ENCODE results near the gene ZNF292. TPM values are rescaled to one million over a fixed set of nuclear protein-coding genes. Genes with fewer than 3 reads are reported as not detected.

The ZNF292 gene
- total RNA-seq, 1 donor from 2014 or later = 35.8 TPM

GRCh38 chr6:87209812-87210211 lies 54.4 kb downstream of the ZNF292 start:
- H3K4me3 ChIP-seq (ENCODE audit: low read depth, low read length) = no peak overlapping the region
- TF ChIP-seq, protein P1, sequence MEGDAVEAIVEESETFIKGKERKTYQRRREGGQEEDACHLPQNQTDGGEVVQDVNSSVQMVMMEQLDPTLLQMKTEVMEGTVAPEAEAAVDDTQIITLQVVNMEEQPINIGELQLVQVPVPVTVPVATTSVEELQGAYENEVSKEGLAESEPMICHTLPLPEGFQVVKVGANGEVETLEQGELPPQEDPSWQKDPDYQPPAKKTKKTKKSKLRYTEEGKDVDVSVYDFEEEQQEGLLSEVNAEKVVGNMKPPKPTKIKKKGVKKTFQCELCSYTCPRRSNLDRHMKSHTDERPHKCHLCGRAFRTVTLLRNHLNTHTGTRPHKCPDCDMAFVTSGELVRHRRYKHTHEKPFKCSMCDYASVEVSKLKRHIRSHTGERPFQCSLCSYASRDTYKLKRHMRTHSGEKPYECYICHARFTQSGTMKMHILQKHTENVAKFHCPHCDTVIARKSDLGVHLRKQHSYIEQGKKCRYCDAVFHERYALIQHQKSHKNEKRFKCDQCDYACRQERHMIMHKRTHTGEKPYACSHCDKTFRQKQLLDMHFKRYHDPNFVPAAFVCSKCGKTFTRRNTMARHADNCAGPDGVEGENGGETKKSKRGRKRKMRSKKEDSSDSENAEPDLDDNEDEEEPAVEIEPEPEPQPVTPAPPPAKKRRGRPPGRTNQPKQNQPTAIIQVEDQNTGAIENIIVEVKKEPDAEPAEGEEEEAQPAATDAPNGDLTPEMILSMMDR (IDR thresholded peaks at IDR 0.05; ENCODE audit: insufficient read depth, low read length, poor library complexity, severe bottlenecking) = no peak
- H3K27me3 ChIP-seq (ENCODE audit: control insufficient read depth, insufficient read depth, low read length) = no peaks in the 10 kb centered on the region
- H3K36me3 ChIP-seq (ENCODE audit: control insufficient read depth, insufficient read depth, low read length) = no peaks in the 10 kb centered on the region
- DNase-seq (ENCODE audit: low read depth) = no peak

DNA sequence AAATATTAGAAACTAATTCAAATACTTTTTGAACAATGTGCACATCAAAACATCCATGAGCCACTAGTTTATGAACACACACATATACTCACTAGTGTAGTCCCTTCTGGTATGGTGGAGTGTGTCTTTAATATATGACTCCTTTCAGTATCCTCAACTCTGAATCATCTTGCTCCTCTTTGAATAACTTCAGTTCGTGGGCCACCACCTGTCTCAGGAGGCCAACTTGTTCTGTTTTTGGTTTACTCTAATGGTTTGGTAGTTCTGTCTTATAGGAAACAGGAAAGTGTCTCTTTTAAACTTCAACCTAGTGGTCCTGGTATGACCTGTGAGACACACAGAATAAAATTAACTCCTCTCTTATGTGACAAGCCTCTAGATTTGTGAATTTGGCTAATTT lies 55.6 kb downstream of the ZNF292 start:
- Histone ChIP-seq H3K36me3 (ENCODE audit: control insufficient read depth, insufficient read depth, low read length) (no peaks in the 10 kb centered on the region), H3K27me3 (ENCODE audit: control insufficient read depth, insufficient read depth, low read length) (no peaks in the 10 kb centered on the region), H3K4me3 (ENCODE audit: low read depth, low read length) (no peak overlapping the region)
- TF ChIP-seq, protein P1 (IDR thresholded peaks at IDR 0.05; ENCODE audit: insufficient read depth, low read length, poor library complexity, severe bottlenecking) = no peak
- DNase-seq (ENCODE audit: low read depth) = no peak

GRCh38 chr6:87212596-87212995 lies 57.2 kb downstream of the ZNF292 start:
- DNase-seq (ENCODE audit: low read depth) = no peak
- H3K36me3 ChIP-seq (ENCODE audit: control insufficient read depth, insufficient read depth, low read length) = no peaks in the 10 kb centered on the region
- no peaks in the 10 kb centered on the region for H3K27me3 ChIP-seq (ENCODE audit: control insufficient read depth, insufficient read depth, low read length)
- H3K4me3 ChIP-seq (ENCODE audit: low read depth, low read length) = no peak overlapping the region
- TF ChIP-seq, protein P1 (IDR thresholded peaks at IDR 0.05; ENCODE audit: insufficient read depth, low read length, poor library complexity, severe bottlenecking) = no peak

- H3K4me3 ChIP-seq (ENCODE audit: low read depth, low read length) = no peak overlapping the region
- TF ChIP-seq, protein P1 (IDR thresholded peaks at IDR 0.05; ENCODE audit: insufficient read depth, low read length, poor library complexity, severe bottlenecking) = no peak
- H3K36me3 ChIP-seq (ENCODE audit: control insufficient read depth, insufficient read depth, low read length) = no peaks in the 10 kb centered on the region
- H3K27me3 ChIP-seq (ENCODE audit: control insufficient read depth, insufficient read depth, low read length) = no peaks in the 10 kb centered on the region
- DNase-seq (ENCODE audit: low read depth) = peak; percentile 7
Measured at GRCh38 chr6:87213364-87213763, 58.0 kb downstream of the ZNF292 start.

DNA sequence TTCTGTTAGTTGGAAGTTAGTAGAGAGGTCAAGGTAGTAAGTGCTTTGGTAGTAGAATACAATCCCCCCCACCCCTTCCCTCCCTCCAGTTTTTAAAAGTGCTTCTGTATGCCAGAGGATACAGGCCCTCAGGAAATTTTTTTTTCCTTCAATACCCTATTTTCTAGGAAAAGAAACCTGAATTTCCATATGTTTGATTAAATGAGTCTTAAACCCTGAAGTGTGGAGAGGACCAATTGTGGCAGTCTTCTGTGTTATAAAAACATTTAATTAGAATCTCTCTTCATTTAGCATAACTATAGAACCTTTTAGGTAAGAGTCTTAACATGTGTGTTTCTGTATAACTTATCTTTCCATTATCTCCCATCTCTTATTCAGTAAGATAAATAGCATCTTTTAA lies 59.5 kb downstream of the ZNF292 start:
- no peaks in the 10 kb centered on the region for H3K36me3 ChIP-seq (ENCODE audit: control insufficient read depth, insufficient read depth, low read length)
- TF ChIP-seq, protein P1 (IDR thresholded peaks at IDR 0.05; ENCODE audit: insufficient read depth, low read length, poor library complexity, severe bottlenecking) = no peak
- DNase-seq (ENCODE audit: low read depth) = no peak
- no peak overlapping the region for H3K4me3 ChIP-seq (ENCODE audit: low read depth, low read length)
- H3K27me3 ChIP-seq (ENCODE audit: control insufficient read depth, insufficient read depth, low read length) = no peaks in the 10 kb centered on the region

DNA sequence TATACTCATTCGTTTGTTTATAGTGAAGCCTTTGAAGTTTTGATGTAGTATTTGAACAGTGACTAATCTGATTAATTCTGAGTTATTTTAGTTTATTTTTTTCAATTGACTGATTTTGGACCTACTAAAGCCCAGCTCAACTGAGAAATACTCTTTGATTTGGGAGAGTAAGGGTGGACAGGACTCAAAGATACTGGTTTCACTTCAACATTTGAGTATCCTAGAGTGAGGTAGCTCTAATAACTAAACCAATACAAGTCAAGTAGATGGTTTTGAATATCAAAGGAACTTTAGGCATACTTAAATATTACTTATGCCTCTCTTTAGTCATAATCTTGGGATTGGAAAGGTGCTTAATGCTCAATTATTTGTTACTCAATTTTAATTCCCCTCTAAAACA lies 65.6 kb downstream of the ZNF292 start:
- H3K36me3 ChIP-seq (ENCODE audit: control insufficient read depth, insufficient read depth, low read length) = peaks cover 3% of the 10 kb centered on the region
- DNase-seq (ENCODE audit: low read depth) = no peak

More for the DNA sequence above, 65.6 kb downstream of the ZNF292 start:
- Histone ChIP-seq H3K27me3 (ENCODE audit: control insufficient read depth, insufficient read depth, low read length) (no peaks in the 10 kb centered on the region), H3K4me3 (ENCODE audit: low read depth, low read length) (no peak overlapping the region)
- TF ChIP-seq, protein P1 (IDR thresholded peaks at IDR 0.05; ENCODE audit: insufficient read depth, low read length, poor library complexity, severe bottlenecking) = no peak

Data from kidney epithelial cell (primary cell).